Astrocyte of the cerebellum (primary cell): Measurements from ENCODE around the gene STIL.
A peak's percentile ranks its signal among the peaks of the same experiment; 100 is the strongest.

Experiments
- DNase-seq: peaks from one replicate; pipeline ENCODE4 v3.0.0-alpha.2; 2011; ENCODE audit warnings: low read depth
- H3K4me3 ChIP-seq: 2 replicates; pipeline ENCODE4 v1.5.1; 2011; ENCODE audit warnings: mild to moderate bottlenecking, low read depth, low read length, moderate library complexity
- CTCF ChIP-seq: IDR thresholded peaks from 2 replicates; pipeline ENCODE4 v1.5.1; 2012; ENCODE audit warnings: low read length, low read depth, moderate library complexity, mild to moderate bottlenecking; ENCODE audit errors: missing control alignments
- in situ Hi-C: cut with HindIII; loops from 2 replicates; pipeline ENCODE4 v1.10.0; 2017; ENCODE audit warnings: low sequenced_read_pairs

The STIL gene

GRCh38 chr1:47340227-47340626, 26.3 kb upstream of the STIL start:
- in situ Hi-C loops: no loop called here
- no peak overlapping the region for H3K4me3 ChIP-seq
- no peak for DNase-seq
- TF ChIP-seq CTCF: no peak

- DNase-seq: no peak
- H3K4me3 ChIP-seq: no peak overlapping the region
- in situ Hi-C loops: no loop called here
- TF ChIP-seq CTCF: no peak
Observed at GRCh38 chr1:47338249-47339077, 24.5 kb upstream of the STIL start.

GRCh38 chr1:47337350-47337749, 23.4 kb upstream of the STIL start:
- DNase-seq: no peak
- H3K4me3 ChIP-seq: no peak overlapping the region
- in situ Hi-C loops: no loop called here
- TF ChIP-seq CTCF: no peak

GRCh38 chr1:47334765-47335435, 21.0 kb upstream of the STIL start:
- TF ChIP-seq CTCF: no peak
- DNase-seq: no peak
- in situ Hi-C loops: no loop called here
- H3K4me3 ChIP-seq: peak overlapping the region; percentile 90

GRCh38 chr1:47333922-47334764, 20.2 kb upstream of the STIL start:
- in situ Hi-C loops: no loop called here
- H3K4me3 ChIP-seq: peak overlapping the region; percentile 90
- TF ChIP-seq CTCF: peak; percentile 18
- peak; percentile 37 for DNase-seq

- no peak for TF ChIP-seq CTCF
- in situ Hi-C loops: no loop called here
- peak within 1 kb of the TSS; percentile 90 for H3K4me3 ChIP-seq
Observed at GRCh38 chr1:47333578-47333921, 19.6 kb upstream of the STIL start, which contains the start of gene CMPK1. Gene CMPK1 (plus strand): TSS chr1:47333790. CDS start chr1:47333946, 156 bp downstream.

More at GRCh38 chr1:47333578-47333921, 19.6 kb upstream of the STIL start, which contains the start of gene CMPK1:
- peak; percentile 65 for DNase-seq
